Testis (tissue), 3 donors: ENCODE results near the gene TIMM8B. TPM values are rescaled to one million over a fixed set of nuclear protein-coding genes. Genes with fewer than 3 reads are reported as not detected.

Experiments used
- DNase-seq: peaks from one replicate; pipeline ENCODE4 v3.0.0-alpha.2; 2019
- H3K27ac ChIP-seq, 2 donors: fragments of 200-600 bp; sonication (generic); one replicate each; pipeline ENCODE4 v1.5.1; 2019
- H3K27me3 ChIP-seq: fragments of 200-600 bp; sonication (generic); one replicate; pipeline ENCODE4 v1.5.1; 2019
- H3K36me3 ChIP-seq: fragments of 200-600 bp; sonication (generic); one replicate; pipeline ENCODE4 v1.5.1; 2017; ENCODE audit warnings: low read depth; ENCODE audit errors: missing control alignments
- H3K4me1 ChIP-seq: fragments of 200-600 bp; sonication (generic); one replicate; pipeline ENCODE4 v1.5.1; 2019
- H3K4me3 ChIP-seq, 2 donors: fragments of 200-600 bp; sonication (generic); one replicate each; pipeline ENCODE4 v1.5.1; 2017 to 2019
- H3K9me3 ChIP-seq: fragments of 200-600 bp; sonication (generic); one replicate; pipeline ENCODE4 v1.5.1; 2017
- POLR2A ChIP-seq: fragments of 450-650 bp; IDR thresholded peaks from one replicate; pipeline ENCODE4 v1.6.1; 2017; ENCODE audit warnings: antibody characterized with exemption, mild to moderate bottlenecking, moderate library complexity
- WGBS, 2 donors: methylation state at CpG; one replicate each; pipeline ENCODE4 v1.1.5; 2018; 5-methylcytosine and 5-hydroxymethylcytosine counted together
- intact Hi-C: fragments of 100-400 bp; cut with DNase I; formaldehyde crosslinking; loops from one replicate; pipeline ENCODE4 v1.15.1; 2023; ENCODE audit warnings: low total_unique reads
- polyA plus RNA-seq: library from polyadenylated mRNA; stranded (reverse); fragments of 350-450 nt; fragmentation: Illumina TruSeq; extraction: RNeasy Lipid Tissue Mini Kit (QIAGEN cat#74804); gene quantifications from one replicate; pipeline ENCODE4 v1.2.3, GENCODE V29; 2014; ENCODE audit warnings: low read depth, low replicate concordance; ENCODE audit not compliant: insufficient read depth
- total RNA-seq, 2 donors: library from RNA; depleted of rRNA; stranded (reverse); fragments of >200 nt; gene quantifications; one replicate each; pipeline ENCODE4 v1.2.3, GENCODE V29; 2016
- TF ChIP-seq, protein P1 (sequence below), 3 experiments: fragments of 450-650 bp in 2 of 3; fragments of 200-600 bp in 1 of 3; sonication (generic) in 1 of 3; IDR thresholded peaks; one replicate each; pipeline ENCODE4 v1.5.1; 2016 to 2019; ENCODE audit warnings: antibody characterized with exemption in 3 of 3, mild to moderate bottlenecking in 2 of 3, moderate library complexity in 1 of 3

TIMM8B gene
- total and polyA plus RNA-seq, 3 donors from 2014 or later = 50.9 to 72.4 (median 61.3) TPM

DNA sequence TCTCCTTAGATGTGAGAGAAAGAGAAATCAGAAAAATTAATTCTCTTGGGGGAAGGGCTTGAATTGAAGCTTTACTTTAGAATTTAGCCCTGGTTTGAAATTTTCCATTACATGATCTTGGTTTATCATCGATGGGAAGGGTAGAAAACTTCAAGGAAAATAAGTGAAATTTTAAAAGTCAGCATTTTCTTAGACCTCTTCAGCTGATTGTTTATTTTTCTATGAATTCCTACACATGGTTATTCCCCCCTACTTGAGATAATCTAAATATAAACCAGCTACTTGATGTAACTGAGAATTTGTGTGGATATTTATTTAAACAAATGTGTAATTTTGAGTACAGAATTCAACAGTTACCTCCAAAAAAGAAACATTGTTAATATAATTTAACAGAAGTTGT lies 23.6 kb downstream of the TIMM8B start:
- H3K4me3 ChIP-seq = no peak overlapping the region
- H3K27me3 ChIP-seq = no peaks in the 10 kb centered on the region
- TF ChIP-seq POLR2A = no peak
- TF ChIP-seq, protein P1, sequence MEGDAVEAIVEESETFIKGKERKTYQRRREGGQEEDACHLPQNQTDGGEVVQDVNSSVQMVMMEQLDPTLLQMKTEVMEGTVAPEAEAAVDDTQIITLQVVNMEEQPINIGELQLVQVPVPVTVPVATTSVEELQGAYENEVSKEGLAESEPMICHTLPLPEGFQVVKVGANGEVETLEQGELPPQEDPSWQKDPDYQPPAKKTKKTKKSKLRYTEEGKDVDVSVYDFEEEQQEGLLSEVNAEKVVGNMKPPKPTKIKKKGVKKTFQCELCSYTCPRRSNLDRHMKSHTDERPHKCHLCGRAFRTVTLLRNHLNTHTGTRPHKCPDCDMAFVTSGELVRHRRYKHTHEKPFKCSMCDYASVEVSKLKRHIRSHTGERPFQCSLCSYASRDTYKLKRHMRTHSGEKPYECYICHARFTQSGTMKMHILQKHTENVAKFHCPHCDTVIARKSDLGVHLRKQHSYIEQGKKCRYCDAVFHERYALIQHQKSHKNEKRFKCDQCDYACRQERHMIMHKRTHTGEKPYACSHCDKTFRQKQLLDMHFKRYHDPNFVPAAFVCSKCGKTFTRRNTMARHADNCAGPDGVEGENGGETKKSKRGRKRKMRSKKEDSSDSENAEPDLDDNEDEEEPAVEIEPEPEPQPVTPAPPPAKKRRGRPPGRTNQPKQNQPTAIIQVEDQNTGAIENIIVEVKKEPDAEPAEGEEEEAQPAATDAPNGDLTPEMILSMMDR (IDR thresholded peaks at IDR 0.05) = no peak
- WGBS, 2 donors = 80 to 91% methylated on average over 1 of the region's 1 CpG
- intact Hi-C loops = no loop called here
- no peaks in the 10 kb centered on the region for H3K4me1 ChIP-seq
- H3K9me3 ChIP-seq = no peaks in the 10 kb centered on the region
- no peak overlapping the region for H3K27ac ChIP-seq
- no peaks in the 10 kb centered on the region for H3K36me3 ChIP-seq
- no peak for DNase-seq

DNA sequence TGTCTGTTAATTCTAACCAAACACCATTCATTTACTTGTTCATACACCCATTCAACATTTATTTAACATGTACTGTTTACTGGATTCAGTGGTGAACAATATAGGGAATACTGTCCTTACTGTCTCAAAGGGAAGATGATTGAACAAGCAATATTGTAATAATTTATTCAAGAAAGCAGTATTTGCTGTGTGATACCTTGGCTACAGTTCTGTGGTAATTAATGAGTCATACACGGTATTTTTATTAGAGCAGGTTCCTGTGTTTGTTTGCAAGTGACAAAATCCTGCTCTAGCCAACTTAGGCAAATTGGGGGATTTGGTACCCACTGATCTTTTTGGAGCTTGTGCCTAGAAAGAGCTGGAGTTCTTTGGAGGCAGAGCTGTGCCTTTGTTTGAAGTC lies 28.5 kb downstream of the TIMM8B start:
- H3K27me3 ChIP-seq = no peaks in the 10 kb centered on the region
- no peak overlapping the region for H3K27ac ChIP-seq
- H3K4me3 ChIP-seq = no peak overlapping the region
- no peaks in the 10 kb centered on the region for H3K9me3 ChIP-seq
- no peaks in the 10 kb centered on the region for H3K4me1 ChIP-seq
- no peaks in the 10 kb centered on the region for H3K36me3 ChIP-seq
- 44 to 64% methylated on average over 1 of the region's 1 CpG for WGBS, 2 donors
- no peak for DNase-seq
- intact Hi-C loops = no loop called here
- TF ChIP-seq POLR2A = no peak
- TF ChIP-seq, protein P1 (IDR thresholded peaks at IDR 0.05) = no peak

DNA sequence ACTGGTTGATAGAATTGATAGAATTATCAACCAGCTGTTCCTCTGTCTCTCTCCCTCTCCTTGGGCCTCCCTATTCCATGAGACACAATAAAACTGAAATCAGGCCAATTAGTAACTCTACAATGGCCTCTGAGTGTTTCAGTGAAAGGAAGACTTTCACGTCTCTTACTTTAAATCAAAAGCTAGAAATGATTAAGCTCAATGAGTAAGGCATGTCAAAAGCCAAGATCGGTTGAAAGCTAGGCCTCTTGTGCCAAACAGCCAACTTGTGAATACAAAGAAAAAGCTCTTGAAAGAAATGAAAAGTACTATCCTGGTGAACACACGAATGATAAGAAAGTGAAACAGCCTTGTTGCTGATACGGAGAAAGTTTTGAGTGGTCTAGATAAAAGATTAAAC lies 29.4 kb downstream of the TIMM8B start:
- no peak overlapping the region for H3K27ac ChIP-seq
- no peaks in the 10 kb centered on the region for H3K4me1 ChIP-seq
- intact Hi-C loops = no loop called here
- 76 to 92% methylated on average over 4 of the region's 4 CpGs for WGBS, 2 donors
- no peak overlapping the region for H3K4me3 ChIP-seq
- H3K36me3 ChIP-seq = no peaks in the 10 kb centered on the region
- DNase-seq = no peak
- TF ChIP-seq, protein P1 (IDR thresholded peaks at IDR 0.05) = no peak
- no peak for TF ChIP-seq POLR2A
- no peaks in the 10 kb centered on the region for H3K9me3 ChIP-seq
- no peaks in the 10 kb centered on the region for H3K27me3 ChIP-seq

DNA sequence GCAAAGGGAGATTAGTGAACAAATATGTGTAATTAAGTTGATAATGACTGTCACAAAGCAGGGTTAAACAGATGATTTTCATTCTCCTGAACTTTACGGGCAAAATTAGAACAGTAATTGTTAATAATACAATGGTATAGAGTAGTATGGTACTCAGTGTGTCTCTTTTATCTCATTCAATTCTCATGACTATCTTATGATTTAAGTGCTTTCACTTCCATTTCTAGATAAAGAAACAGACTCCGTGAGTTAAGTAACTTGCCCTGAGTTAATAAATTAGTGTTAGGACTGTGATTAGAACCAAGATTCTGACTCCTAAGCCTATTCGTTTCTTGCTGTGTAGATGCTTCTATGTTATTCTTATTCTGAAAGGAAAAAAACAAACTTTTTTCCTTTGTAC lies 34.8 kb downstream of the TIMM8B start:
- intact Hi-C loops = no loop called here
- Histone ChIP-seq H3K9me3 (no peaks in the 10 kb centered on the region), H3K27ac (no peak overlapping the region), H3K27me3 (no peaks in the 10 kb centered on the region), H3K4me3 (no peak overlapping the region), H3K36me3 (no peaks in the 10 kb centered on the region), H3K4me1 (no peaks in the 10 kb centered on the region)
- DNase-seq = no peak
- TF ChIP-seq POLR2A = no peak
- TF ChIP-seq, protein P1 (IDR thresholded peaks at IDR 0.05) = no peak
- WGBS, 2 donors = 75 to 81% methylated on average over 3 of the region's 3 CpGs

DNA sequence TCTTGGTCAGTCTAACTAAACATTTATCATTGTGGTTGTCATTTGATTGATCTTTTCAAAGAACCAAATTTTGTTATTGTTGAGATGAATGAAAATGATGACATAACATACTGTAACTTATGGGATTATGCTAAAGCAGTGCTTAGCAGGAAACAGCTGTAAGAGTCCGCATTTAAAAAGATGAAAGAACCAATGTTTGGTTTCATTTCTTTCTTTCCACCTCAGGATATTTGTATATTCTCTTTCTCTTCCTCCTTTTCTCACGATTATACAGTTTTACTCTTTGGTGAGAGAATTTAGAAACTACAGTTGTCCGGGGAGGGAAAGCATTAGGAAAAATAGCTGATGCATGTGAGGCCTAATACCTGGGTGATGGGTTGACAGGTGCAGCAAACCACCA lies 35.8 kb downstream of the TIMM8B start:
- Histone ChIP-seq H3K27ac (no peak overlapping the region), H3K4me3 (no peak overlapping the region), H3K27me3 (no peaks in the 10 kb centered on the region), H3K9me3 (no peaks in the 10 kb centered on the region), H3K4me1 (no peaks in the 10 kb centered on the region), H3K36me3 (no peaks in the 10 kb centered on the region)
- 85 to 87% methylated on average over 3 of the region's 3 CpGs for WGBS, 2 donors
- intact Hi-C loops = no loop called here
- no peak for TF ChIP-seq POLR2A
- TF ChIP-seq, protein P1 (IDR thresholded peaks at IDR 0.05) = no peak
- DNase-seq = no peak
